Gastroesophageal sphincter (tissue), 4 donors: ENCODE data around the gene SLC6A8. TPM values are rescaled to one million over a fixed set of nuclear protein-coding genes. Genes with fewer than 3 reads are reported as not detected.
"Not testable (repeated sequence)": the region's sequence is repeated elsewhere in the genome, so short reads cannot be mapped to it uniquely, and the experiment has no call there.

Source experiments
- ATAC-seq: fragments of 150-250 bp; one replicate; pipeline ENCODE4 v1.9.1; 2016; ENCODE audit warnings: mild to moderate bottlenecking, moderate library complexity
- H3K27ac ChIP-seq, 4 donors: fragments of 200-600 bp; sonication (generic) in 3 of 4; 1 replicate in 3 of 4; 2 replicates in 1 of 4; pipeline ENCODE4 v1.5.1; 2016 to 2019
- H3K27me3 ChIP-seq: fragments of 200-600 bp; sonication (generic); one replicate; pipeline ENCODE4 v1.5.1; 2019
- H3K36me3 ChIP-seq, 2 donors: fragments of 200-600 bp; sonication (generic); one replicate each; pipeline ENCODE4 v1.5.1; 2019; ENCODE audit warnings: control low read depth in 1 of 2
- H3K4me1 ChIP-seq, 3 donors: fragments of 200-600 bp; sonication (generic); 1 replicate in 2 of 3; 2 replicates in 1 of 3; pipeline ENCODE4 v1.5.1; 2016 to 2019; ENCODE audit warnings: control low read depth in 2 of 3
- H3K4me3 ChIP-seq, 2 donors: fragments of 200-600 bp; sonication (generic); one replicate each; pipeline ENCODE4 v1.5.1; 2019; ENCODE audit warnings: mild to moderate bottlenecking in 1 of 2, moderate library complexity in 1 of 2
- H3K9me3 ChIP-seq, 3 donors: fragments of 200-600 bp; sonication (generic); one replicate each; pipeline ENCODE4 v1.5.1; 2017 to 2019; ENCODE audit warnings: control low read depth in 2 of 3
- CTCF ChIP-seq, 4 experiments: fragments of 200-600 bp in 2 of 4; fragments of 450-650 bp in 2 of 4; sonication (generic) in 1 of 4; IDR thresholded peaks; one replicate each; pipeline ENCODE4 v1.5.1; 2017 to 2019; ENCODE audit warnings: antibody characterized with exemption in 4 of 4, mild to moderate bottlenecking in 2 of 4, moderate library complexity in 2 of 4
- EP300 ChIP-seq: sonication (generic); formaldehyde crosslinking; IDR thresholded peaks from one replicate; pipeline ENCODE4 v1.6.1; 2017; ENCODE audit warnings: antibody characterized with exemption, mild to moderate bottlenecking
- POLR2A ChIP-seq, 2 donors: fragments of 450-650 bp; IDR thresholded peaks; one replicate each; pipeline ENCODE4 v1.6.1; 2017; ENCODE audit warnings: antibody characterized with exemption in 2 of 2, mild to moderate bottlenecking in 2 of 2, moderate library complexity in 1 of 2
- POLR2AphosphoS5 ChIP-seq: sonication (generic); formaldehyde crosslinking; IDR thresholded peaks from one replicate; pipeline ENCODE4 v1.6.1; 2017; ENCODE audit warnings: antibody characterized with exemption
- WGBS, 2 donors: methylation state at CpG; one replicate each; pipeline ENCODE4 v1.1.5; 2018; ENCODE audit warnings: low coverage in 1 of 2; 5-methylcytosine and 5-hydroxymethylcytosine counted together
- total RNA-seq, 4 donors: library from RNA; depleted of rRNA; stranded (reverse); fragments of >200 nt; gene quantifications; one replicate each; pipeline ENCODE4 v1.1.0, GENCODE V29; 2016

SLC6A8 gene
- total RNA-seq, 4 donors from 2014 or later = 25.3 to 86.6 (median 37.9) TPM

- Histone ChIP-seq H3K27ac (peak overlapping the region; percentile 70 to 91 (median 87)), H3K27me3 (no peaks in the 10 kb centered on the region), H3K9me3 (no peaks in the 10 kb centered on the region), H3K4me3 (peak overlapping the region in 1 of 2 donors; percentile 76), H3K36me3 (peaks cover 0 to 16% of the 10 kb centered on the region in 2 donors), H3K4me1 (peaks cover 0 to 62% (median 32%) of the 10 kb centered on the region in 3 donors)
- TF ChIP-seq POLR2A (IDR thresholded peaks at IDR 0.05) (peak in 1 of 2 donors; percentile 26), CTCF (IDR thresholded peaks at IDR 0.05) (no peak)
- peak; percentile 8 for ATAC-seq
- no CpG with 5 or more reads among the region's 35 CpGs for WGBS, 2 donors
Measured at GRCh38 chrX:153726286-153727122, 38.8 kb downstream of the SLC6A8 start.

- no peak for TF ChIP-seq CTCF (IDR thresholded peaks at IDR 0.05)
- no peak for TF ChIP-seq POLR2A (IDR thresholded peaks at IDR 0.05)
- no peak for TF ChIP-seq EP300
- TF ChIP-seq POLR2AphosphoS5 = peak; percentile 27
- peak; percentile 23 for ATAC-seq
- peak overlapping the region; percentile 24 to 91 (median 87) for H3K27ac ChIP-seq
- no peaks in the 10 kb centered on the region for H3K27me3 ChIP-seq
- H3K4me3 ChIP-seq = peak overlapping the region in 1 of 2 donors; percentile 76
- H3K9me3 ChIP-seq = no peaks in the 10 kb centered on the region
- peaks cover 0 to 58% (median 30%) of the 10 kb centered on the region in 3 donors for H3K4me1 ChIP-seq
- WGBS, 2 donors = 40% methylated on average over 1 of the region's 23 CpGs; no CpG with 5 or more reads in 1 of the 2 donors
- peaks cover 0 to 21% of the 10 kb centered on the region in 2 donors for H3K36me3 ChIP-seq
Measured at GRCh38 chrX:153727123-153727931, 39.6 kb downstream of the SLC6A8 start.

GRCh38 chrX:153728095-153728494, 40.4 kb downstream of the SLC6A8 start:
- Histone ChIP-seq H3K9me3 (no peaks in the 10 kb centered on the region), H3K4me1 (peaks cover 0 to 50% (median 26%) of the 10 kb centered on the region in 3 donors), H3K36me3 (peaks cover 0 to 24% of the 10 kb centered on the region in 2 donors), H3K4me3 (no peak overlapping the region), H3K27me3 (no peaks in the 10 kb centered on the region), H3K27ac (peak overlapping the region in 3 of 4 donors; percentile 85 to 91 (median 89))
- no peak for ATAC-seq
- TF ChIP-seq POLR2A (IDR thresholded peaks at IDR 0.05) = no peak
- TF ChIP-seq POLR2AphosphoS5 = no peak
- TF ChIP-seq CTCF (IDR thresholded peaks at IDR 0.05) = no peak
- no peak for TF ChIP-seq EP300
- WGBS, 2 donors = no CpG with 5 or more reads among the region's 6 CpGs

GRCh38 chrX:153728951-153729631, 41.4 kb downstream of the SLC6A8 start:
- Histone ChIP-seq H3K27ac (no peak overlapping the region), H3K27me3 (no peaks in the 10 kb centered on the region), H3K9me3 (no peaks in the 10 kb centered on the region), H3K4me1 (peaks cover 0 to 47% (median 26%) of the 10 kb centered on the region in 3 donors), H3K4me3 (no peak overlapping the region), H3K36me3 (peaks cover 0 to 31% of the 10 kb centered on the region in 2 donors)
- 70% methylated on average over 3 of the region's 23 CpGs; no CpG with 5 or more reads in 1 of the 2 donors for WGBS, 2 donors
- ATAC-seq = no peak
- TF ChIP-seq POLR2AphosphoS5 (no peak), POLR2A (IDR thresholded peaks at IDR 0.05) (no peak), CTCF (IDR thresholded peaks at IDR 0.05) (no peak), EP300 (no peak)

- not testable (repeated sequence) for H3K4me3 ChIP-seq, H3K9me3 ChIP-seq, ATAC-seq, H3K27me3 ChIP-seq, H3K27ac ChIP-seq
- H3K4me1 ChIP-seq = peaks cover 0 to 43% (median 24%) of the 10 kb centered on the region in 3 donors
- WGBS, 2 donors = 67% methylated on average over 2 of the region's 23 CpGs; no CpG with 5 or more reads in 1 of the 2 donors
- peaks cover 0 to 31% of the 10 kb centered on the region in 2 donors for H3K36me3 ChIP-seq
Measured at GRCh38 chrX:153730115-153730514, 42.4 kb downstream of the SLC6A8 start.
